Breast epithelium (tissue), 4 donors: ENCODE data around the gene SRSF9. TPM values are rescaled to one million over a fixed set of nuclear protein-coding genes. Genes with fewer than 3 reads are reported as not detected.

Experiments
- DNase-seq, 2 donors: peaks; one replicate each; pipeline ENCODE4 v3.0.0-alpha.2; 2019; ENCODE audit warnings: low spot score in 2 of 2
- H3K27ac ChIP-seq, 2 donors: fragments of 200-600 bp; sonication (generic) in 1 of 2; one replicate each; pipeline ENCODE4 v1.5.1; 2016 to 2019; ENCODE audit warnings: mild to moderate bottlenecking in 1 of 2
- H3K27me3 ChIP-seq, 2 donors: fragments of 200-600 bp; sonication (generic) in 1 of 2; one replicate each; pipeline versions ENCODE4 v1.5.1 to v1.6.0; 2017 to 2019; ENCODE audit warnings: control low read depth in 1 of 2, mild to moderate bottlenecking in 1 of 2
- H3K36me3 ChIP-seq: fragments of 200-600 bp; one replicate; pipeline ENCODE4 v1.5.1; 2019
- H3K4me1 ChIP-seq, 2 donors: fragments of 200-600 bp; sonication (generic); one replicate each; pipeline ENCODE4 v1.5.1; 2016 to 2019; ENCODE audit warnings: control low read depth in 1 of 2
- H3K4me3 ChIP-seq, 3 donors: fragments of 200-600 bp; sonication (generic); 1 replicate in 2 of 3; 2 replicates in 1 of 3; pipeline ENCODE4 v1.5.1; 2016 to 2019; ENCODE audit warnings: mild to moderate bottlenecking in 3 of 3, moderate library complexity in 2 of 3
- H3K9me3 ChIP-seq, 2 donors: fragments of 200-600 bp; sonication (generic) in 1 of 2; one replicate each; pipeline ENCODE4 v1.5.1; 2016 to 2019; ENCODE audit warnings: control low read depth in 1 of 2
- CTCF ChIP-seq, 3 donors: fragments of 450-650 bp; IDR thresholded peaks; one replicate each; pipeline ENCODE4 v1.5.1; 2016 to 2017; ENCODE audit warnings: antibody characterized with exemption in 3 of 3, mild to moderate bottlenecking in 3 of 3, moderate library complexity in 3 of 3
- POLR2A ChIP-seq: fragments of 450-650 bp; IDR thresholded peaks from one replicate; pipeline ENCODE4 v1.6.1; 2016; ENCODE audit warnings: antibody characterized with exemption, mild to moderate bottlenecking, moderate library complexity
- POLR2AphosphoS5 ChIP-seq, 3 donors: sonication (generic); formaldehyde crosslinking; IDR thresholded peaks; one replicate each; pipeline ENCODE4 v1.6.1; 2017; ENCODE audit warnings: antibody characterized with exemption in 3 of 3
- intact Hi-C: fragments of 100-400 bp; cut with DNase I; formaldehyde crosslinking; loops from one replicate; pipeline ENCODE4 v1.15.1; 2023; ENCODE audit warnings: low total_unique reads
- total RNA-seq, 3 donors: library from RNA; depleted of rRNA; stranded (reverse); fragments of >200 nt; gene quantifications; one replicate each; pipeline ENCODE4 v1.1.0, GENCODE V29; 2016

The SRSF9 gene
- total RNA-seq, 3 donors from 2014 or later: 65.9 to 97.3 (median 82.5) TPM

- no peaks in the 10 kb centered on the region for H3K36me3 ChIP-seq
- no peak overlapping the region for H3K4me3 ChIP-seq
- intact Hi-C loops: no loop called here
- H3K4me1 ChIP-seq: peaks cover 0 to 5% of the 10 kb centered on the region in 2 donors
- H3K9me3 ChIP-seq: no peaks in the 10 kb centered on the region
- DNase-seq: no peak
- TF ChIP-seq CTCF (IDR thresholded peaks at IDR 0.05) (no peak), POLR2AphosphoS5 (IDR thresholded peaks at IDR 0.05) (no peak), POLR2A (no peak)
- H3K27me3 ChIP-seq: no peaks in the 10 kb centered on the region
- H3K27ac ChIP-seq: no peak overlapping the region
Measured at GRCh38 chr12:120472521-120472920, 3.0 kb upstream of the SRSF9 start.

GRCh38 chr12:120470150-120470784 lies 719 bp upstream of the SRSF9 start:
- peaks cover 0 to 13% of the 10 kb centered on the region in 2 donors for H3K4me1 ChIP-seq
- peak overlapping the region; percentile 93 to 98 for H3K27ac ChIP-seq
- peak overlapping the region; percentile 76 to 93 (median 91) for H3K4me3 ChIP-seq
- TF ChIP-seq CTCF (IDR thresholded peaks at IDR 0.05) (no peak), POLR2A (no peak), POLR2AphosphoS5 (IDR thresholded peaks at IDR 0.05) (no peak)
- DNase-seq: no peak
- intact Hi-C loops: no loop called here
- H3K9me3 ChIP-seq: no peaks in the 10 kb centered on the region
- no peaks in the 10 kb centered on the region for H3K36me3 ChIP-seq
- H3K27me3 ChIP-seq: no peaks in the 10 kb centered on the region

- Histone ChIP-seq H3K36me3 (peaks cover 8% of the 10 kb centered on the region), H3K4me1 (peaks cover 0 to 13% of the 10 kb centered on the region in 2 donors), H3K4me3 (peak overlapping the region; percentile 76 to 93 (median 91)), H3K27me3 (no peaks in the 10 kb centered on the region), H3K9me3 (no peaks in the 10 kb centered on the region), H3K27ac (peak overlapping the region; percentile 93 to 98)
- intact Hi-C loops: no loop called here
- peak in 1 of 3 donors; percentile 5 for TF ChIP-seq POLR2AphosphoS5 (IDR thresholded peaks at IDR 0.05)
- no peak for TF ChIP-seq POLR2A
- no peak for DNase-seq
Measured at GRCh38 chr12:120468821-120469449, 613 bp downstream of the SRSF9 start.

GRCh38 chr12:120468325-120468820 lies 1.2 kb downstream of the SRSF9 start:
- Histone ChIP-seq H3K9me3 (no peaks in the 10 kb centered on the region), H3K4me1 (peaks cover 0 to 13% of the 10 kb centered on the region in 2 donors), H3K27me3 (no peaks in the 10 kb centered on the region), H3K36me3 (peaks cover 8% of the 10 kb centered on the region), H3K4me3 (peak overlapping the region; percentile 76 to 93 (median 91)), H3K27ac (peak overlapping the region; percentile 93 to 98)
- peak in 1 of 2 donors; percentile 34 for DNase-seq
- intact Hi-C loops: no loop called here
- TF ChIP-seq CTCF (IDR thresholded peaks at IDR 0.05) (no peak), POLR2A (no peak)

- Histone ChIP-seq H3K27ac (no peak overlapping the region), H3K4me3 (no peak overlapping the region), H3K9me3 (no peaks in the 10 kb centered on the region), H3K4me1 (peaks cover 0 to 13% of the 10 kb centered on the region in 2 donors), H3K27me3 (no peaks in the 10 kb centered on the region), H3K36me3 (peaks cover 8% of the 10 kb centered on the region)
- intact Hi-C loops: no loop called here
- TF ChIP-seq CTCF (IDR thresholded peaks at IDR 0.05): no peak
- no peak for TF ChIP-seq POLR2AphosphoS5 (IDR thresholded peaks at IDR 0.05)
- no peak for TF ChIP-seq POLR2A
- no peak for DNase-seq
Measured at GRCh38 chr12:120467439-120467838, 2.1 kb downstream of the SRSF9 start.
